Gastroesophageal sphincter (tissue), 3 donors: ENCODE measurements around the gene PDIK1L.

ENCODE experiments used
- CTCF ChIP-seq, 4 experiments: fragments of 200-600 bp in 2 of 4; fragments of 450-650 bp in 2 of 4; sonication (generic) in 1 of 4; IDR thresholded peaks; one replicate each; pipeline ENCODE4 v1.5.1; 2017 to 2019; ENCODE audit warnings: antibody characterized with exemption in 4 of 4, mild to moderate bottlenecking in 2 of 4, moderate library complexity in 2 of 4
- POLR2A ChIP-seq, 2 donors: fragments of 450-650 bp; IDR thresholded peaks; one replicate each; pipeline ENCODE4 v1.6.1; 2017; ENCODE audit warnings: antibody characterized with exemption in 2 of 2, mild to moderate bottlenecking in 2 of 2, moderate library complexity in 1 of 2
- POLR2AphosphoS5 ChIP-seq: sonication (generic); formaldehyde crosslinking; IDR thresholded peaks from one replicate; pipeline ENCODE4 v1.6.1; 2017; ENCODE audit warnings: antibody characterized with exemption

- TF ChIP-seq CTCF (IDR thresholded peaks at IDR 0.05) (no peak), POLR2A (IDR thresholded peaks at IDR 0.05) (no peak), POLR2AphosphoS5 (no peak)
These were observed 58.8 kb downstream of the PDIK1L start for GRCh38 chr1:26170472-26170821.
